NCI-H1436 treated with DMSO at 0.1 percent for 48 hours (cell line): ENCODE data around the gene ACYP2.
A peak's percentile ranks its signal among the peaks of the same experiment; 100 is the strongest.
"Not testable (repeated sequence)": the region's sequence is repeated elsewhere in the genome, so short reads cannot be mapped to it uniquely, and the experiment has no call there.

Experiments
- DNase-seq: peaks from one replicate; lab custom pipeline; 2025; lab: John Stamatoyannopoulos, UW

The ACYP2 gene

DNA sequence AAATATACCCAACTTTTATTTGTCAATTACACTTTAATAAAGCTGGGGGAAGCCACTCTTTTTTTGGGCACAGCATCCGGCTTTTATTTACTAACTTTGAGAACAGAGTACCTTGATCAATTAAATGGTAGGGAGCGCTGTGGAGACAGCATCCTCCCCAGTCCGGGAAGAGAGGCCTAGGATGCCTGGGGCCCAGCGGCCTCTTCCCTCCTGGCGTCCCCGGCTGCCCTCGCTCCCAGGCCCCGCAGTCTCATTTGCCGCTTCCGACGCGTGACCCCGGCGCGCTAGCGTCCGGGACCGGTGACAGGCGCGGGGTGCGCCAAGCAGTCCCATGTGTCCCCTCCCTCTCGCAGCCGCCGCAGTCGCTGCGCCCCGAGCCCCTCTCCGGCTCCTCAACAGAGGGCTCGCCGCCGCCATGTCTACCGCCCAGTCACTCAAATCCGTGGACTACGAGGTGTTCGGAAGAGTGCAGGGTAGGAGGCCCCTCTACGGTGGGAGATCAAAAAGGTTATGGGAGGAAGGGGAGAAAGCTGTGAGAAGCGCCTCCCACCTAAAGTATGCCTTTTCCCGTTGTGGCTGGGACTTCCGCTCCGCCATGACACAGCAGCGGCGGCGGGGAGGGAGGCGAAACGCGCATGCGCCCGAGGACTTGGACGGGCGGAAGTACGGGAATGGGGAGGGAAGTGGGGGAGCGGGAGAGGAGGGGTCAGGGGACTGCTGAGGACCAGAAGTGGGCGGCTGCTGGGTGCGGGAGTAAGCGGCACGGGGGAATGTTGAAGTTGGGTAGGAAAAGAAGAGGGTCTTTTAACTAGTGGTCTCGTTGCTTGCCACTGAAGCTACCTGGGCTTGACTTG, at the start of gene ACYP2:
Gene ACYP2 (plus strand): TSS at position 332 of the 854 bp plus-strand sequence.
- peak; percentile 72 for DNase-seq

GRCh38 chr2:54065891-54066290, 49.5 kb upstream of the ACYP2 start:
- DNase-seq = no peak

- no peak for DNase-seq
Observed at GRCh38 chr2:54067851-54068375, 47.5 kb upstream of the ACYP2 start.

DNA sequence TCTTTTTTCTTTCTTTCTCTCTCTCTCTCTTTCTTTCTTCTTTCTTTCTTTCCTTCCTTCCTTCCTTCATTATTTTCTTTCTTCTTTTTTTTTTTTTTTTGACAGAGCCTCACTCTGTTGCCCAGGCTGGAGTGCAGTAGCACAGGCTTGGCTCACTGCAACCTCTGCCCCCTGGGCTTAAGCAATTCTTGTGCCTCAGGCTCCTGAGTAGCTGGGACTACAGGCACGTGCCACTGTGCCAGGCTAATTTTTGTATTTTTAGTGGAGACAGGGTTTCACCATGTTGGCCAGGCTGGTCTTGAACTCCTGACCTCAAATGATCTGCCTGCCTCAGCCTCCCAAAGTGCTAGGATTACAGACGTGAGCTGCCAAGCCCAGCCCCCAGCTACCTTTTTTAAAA, 42.9 kb upstream of the ACYP2 start:
- DNase-seq = not testable (repeated sequence)

DNA sequence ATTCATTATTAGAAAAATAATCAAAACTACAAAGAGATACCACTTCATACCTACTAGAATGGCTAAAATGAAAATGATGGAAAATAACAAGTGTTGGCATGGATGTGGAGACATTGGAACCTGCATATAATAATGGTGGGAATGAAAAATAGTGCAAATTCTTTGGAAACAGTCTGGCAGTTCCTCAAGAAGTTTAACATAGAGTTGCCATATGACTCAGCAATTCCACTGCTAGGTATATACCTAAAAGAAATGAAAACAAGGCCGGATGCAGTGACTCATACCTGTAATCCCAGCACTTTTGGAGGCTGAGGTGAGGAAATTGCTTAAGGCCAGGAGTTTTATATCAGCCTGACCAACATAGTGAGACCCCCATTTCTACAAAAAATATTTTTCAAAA, 41.6 kb upstream of the ACYP2 start:
- no peak for DNase-seq

DNA sequence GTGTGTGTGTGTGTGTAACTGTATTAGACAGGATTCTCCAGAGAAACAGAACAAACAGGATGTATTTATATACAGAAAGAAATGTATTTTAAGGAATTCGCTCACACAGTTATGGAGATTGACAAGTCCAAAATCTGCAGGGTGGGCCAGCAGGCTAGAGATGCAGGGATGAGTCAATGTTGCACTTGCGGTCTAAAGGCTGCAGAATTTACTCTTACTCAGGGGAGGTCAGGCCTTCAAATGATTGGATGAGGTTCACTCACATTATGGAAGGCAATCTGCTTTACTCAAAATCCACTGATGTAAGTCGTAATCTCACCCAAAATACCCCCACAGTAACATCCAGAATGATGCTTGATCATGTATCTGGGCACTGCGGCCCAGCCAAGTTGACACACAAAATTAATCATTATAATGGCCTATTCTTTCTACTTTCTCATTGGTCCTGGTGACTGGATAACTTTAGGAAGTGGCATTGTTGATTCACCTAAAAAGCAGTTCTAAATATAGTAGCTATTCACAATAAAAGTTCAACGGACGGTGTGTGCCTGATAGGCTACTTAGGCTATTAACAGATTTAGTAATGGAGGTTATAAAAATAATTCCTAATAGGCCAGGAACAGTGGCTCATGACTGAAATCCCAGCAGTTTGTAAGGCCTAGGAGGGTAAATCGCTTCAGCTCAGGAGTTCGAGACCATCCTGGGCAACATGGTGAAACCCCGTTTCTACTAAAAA, 40.6 kb upstream of the ACYP2 start:
- no peak for DNase-seq

GRCh38 chr2:54076586-54076985, 38.8 kb upstream of the ACYP2 start:
- no peak for DNase-seq

DNA sequence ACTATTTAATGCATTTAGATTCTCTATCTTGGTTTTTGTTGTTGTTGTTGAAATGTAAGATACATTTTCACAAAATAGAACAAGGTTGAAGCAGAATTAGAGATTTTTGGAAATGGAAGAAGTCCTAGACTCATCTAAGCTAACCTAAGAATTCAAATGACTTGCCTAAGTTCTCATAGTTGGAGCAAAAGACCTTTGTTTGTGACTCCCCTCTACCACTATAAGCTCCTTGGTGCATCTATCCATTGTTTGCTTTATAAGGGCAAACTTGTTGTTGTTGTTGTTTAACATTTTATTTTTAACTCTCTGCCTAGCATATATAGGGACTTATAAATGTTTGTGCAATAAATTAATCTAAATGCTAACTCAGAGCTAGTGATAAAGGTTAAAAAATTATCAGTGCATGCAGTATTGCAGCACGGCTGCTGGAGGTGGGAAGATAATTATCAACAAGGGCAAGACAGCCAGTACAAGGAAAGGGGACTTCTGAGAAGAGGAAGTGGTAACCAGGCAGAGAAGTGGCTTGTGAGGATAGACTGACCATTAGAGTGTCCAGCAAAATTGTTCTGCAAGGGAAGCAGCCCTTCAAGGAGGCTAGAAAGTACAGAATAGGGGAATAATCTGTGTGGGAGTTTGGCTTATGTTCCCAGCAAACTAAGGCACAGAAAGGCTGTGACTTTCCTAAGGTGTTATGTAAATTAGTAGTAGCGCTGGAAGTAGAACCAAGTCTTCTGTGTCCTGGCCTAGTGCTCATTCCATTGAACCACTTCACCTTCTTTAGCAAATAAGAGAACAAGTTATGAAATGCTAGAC, 38.1 kb upstream of the ACYP2 start:
- DNase-seq = no peak

GRCh38 chr2:54079331-54079730, 36.1 kb upstream of the ACYP2 start:
- DNase-seq = no peak

GRCh38 chr2:54081574-54081973, 33.8 kb upstream of the ACYP2 start:
- DNase-seq = no peak

DNA sequence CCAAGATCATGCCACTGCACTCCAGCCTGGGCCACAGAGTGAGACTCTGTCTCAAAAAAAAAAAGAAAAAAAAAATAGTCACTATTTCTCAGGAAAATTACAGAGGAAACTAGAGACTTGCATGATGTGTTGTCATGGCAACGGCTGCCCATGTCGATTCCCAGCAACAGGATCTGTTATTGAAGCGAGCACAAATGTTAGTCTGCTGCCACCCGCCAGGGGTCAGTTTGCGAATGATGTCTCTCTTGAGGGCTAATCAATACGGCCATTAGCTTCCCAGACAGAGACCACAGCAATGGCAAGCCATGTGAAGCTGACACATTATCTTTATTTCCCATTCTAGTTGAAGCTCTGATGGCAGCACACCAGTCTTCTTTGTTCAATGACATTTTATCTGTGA, 32.4 kb upstream of the ACYP2 start:
- DNase-seq = no peak

DNA sequence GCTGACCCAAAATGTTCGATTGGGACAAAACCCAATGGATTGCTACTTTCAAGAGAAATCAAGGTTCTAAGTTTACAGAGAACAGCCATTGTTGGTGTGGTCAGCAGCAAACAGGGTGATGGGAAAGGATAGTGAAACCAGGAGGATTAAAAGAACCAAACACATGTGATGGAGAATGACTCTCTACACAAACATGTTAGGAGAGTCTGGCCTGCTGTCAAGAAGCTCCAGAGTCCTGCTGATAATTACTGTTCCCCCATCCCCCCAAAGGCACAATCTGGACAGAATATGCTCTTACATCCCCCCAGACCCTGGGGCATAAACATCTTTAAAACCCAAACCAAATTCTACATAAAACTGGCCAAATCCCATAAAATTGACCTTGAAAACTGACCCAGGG, 32.0 kb upstream of the ACYP2 start:
- no peak for DNase-seq

DNA sequence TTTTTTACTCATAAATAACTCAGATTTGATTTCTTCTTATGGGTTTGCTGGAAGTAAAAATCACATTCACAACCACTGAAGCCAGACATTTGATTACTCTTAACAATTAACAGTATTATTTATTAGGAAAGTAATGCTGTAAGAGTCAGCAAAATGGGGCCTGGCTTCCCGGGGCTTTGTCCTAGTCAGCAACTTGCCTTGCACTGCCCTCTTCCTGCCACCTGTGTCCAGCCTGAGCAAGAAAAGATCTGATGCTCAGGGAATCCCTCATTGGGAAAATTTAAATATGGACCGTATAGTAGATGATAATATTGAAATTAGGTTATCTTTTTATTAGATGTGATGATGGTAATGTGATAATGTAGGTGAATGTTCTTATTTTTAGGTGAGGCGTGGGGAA, 30.8 kb upstream of the ACYP2 start:
- no peak for DNase-seq

- DNase-seq = no peak
Observed at GRCh38 chr2:54085069-54085468, 30.3 kb upstream of the ACYP2 start.

DNA sequence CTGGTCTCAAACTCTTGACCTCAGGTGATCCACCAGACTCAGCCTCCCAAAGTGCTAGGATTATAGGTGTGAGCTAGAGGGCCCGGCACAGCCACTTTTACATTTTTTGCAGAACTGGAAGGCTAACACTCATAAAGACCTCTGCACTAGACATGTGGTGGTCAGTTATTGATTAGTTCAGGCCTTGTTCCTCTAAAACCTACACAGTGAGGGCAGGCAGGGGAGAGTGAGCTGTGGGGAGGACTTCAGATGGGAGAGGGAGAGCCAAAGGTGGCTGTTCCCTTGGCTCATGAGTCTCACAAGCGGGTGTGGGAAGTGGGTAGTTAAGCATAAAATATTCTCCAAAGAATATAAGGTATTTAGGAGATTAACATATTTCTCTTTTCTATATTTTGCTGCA, 29.3 kb upstream of the ACYP2 start:
- DNase-seq = no peak

DNA sequence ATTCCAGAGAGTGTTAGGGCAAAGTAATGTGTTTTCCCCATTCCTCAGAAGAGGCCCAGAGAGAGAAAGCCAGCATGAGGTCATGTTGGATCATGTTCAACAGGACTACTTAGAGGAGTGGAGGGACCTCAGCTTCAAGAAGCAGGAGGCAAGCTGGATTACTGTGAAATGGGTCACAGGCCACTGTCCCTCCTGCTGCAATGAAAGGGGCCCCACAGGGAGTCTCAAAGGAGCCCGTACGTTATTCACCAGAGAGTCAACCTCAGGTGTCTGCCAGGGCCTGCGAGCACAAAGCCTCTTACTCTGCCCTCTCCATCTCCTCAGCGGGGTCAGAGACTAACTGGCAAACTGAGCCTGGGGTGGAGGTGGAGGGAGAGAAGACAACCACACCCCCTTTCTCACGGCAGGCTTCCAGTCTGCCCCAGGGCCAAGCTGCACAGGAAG, 27.2 kb upstream of the ACYP2 start:
- DNase-seq = no peak

DNA sequence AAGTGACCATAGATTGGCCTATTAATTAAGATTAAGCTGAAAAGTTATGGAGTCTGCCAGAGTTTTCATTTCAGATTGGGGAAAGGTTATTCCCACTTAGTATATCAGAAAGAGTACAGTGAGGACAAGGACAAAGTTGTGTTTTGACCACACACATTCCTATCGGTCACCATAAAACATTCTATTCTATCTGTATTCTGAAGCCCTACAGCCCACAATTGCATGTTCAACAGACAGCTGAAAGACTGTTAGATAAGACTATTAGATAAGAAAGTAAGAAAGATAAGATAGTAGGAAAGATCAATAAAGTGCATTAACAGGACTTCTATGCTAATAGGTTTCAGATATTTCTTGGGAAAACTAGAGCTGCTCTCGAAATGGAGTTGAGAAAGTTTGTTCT, 26.7 kb upstream of the ACYP2 start:
- no peak for DNase-seq

DNA sequence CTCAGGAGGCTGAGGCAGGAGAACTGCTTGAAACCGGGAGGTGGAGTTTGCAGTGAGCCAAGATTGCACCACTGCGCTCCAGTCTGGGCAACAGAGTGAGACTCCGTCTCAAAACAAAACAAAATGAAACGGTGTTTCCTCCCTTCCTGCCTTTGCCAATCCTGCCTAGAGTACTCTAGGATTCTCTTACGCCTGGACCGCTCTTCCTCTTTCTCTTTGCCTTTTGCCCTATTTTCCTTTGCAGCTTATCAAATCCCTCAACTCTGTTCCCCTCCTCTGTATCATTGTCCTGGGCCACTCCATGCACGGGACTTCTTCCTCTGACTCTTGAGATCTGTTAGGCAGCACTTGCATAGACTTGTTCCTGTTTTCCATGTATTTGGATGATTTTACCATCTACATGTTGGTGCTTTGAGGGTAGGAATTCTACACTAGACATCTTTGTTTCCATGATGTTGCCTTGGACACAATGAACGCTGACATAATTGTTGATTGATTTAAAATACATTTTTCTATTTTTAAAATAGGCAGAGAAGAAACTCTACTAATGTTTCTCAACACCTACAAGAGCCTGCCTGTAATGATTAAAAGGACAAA, 24.8 kb upstream of the ACYP2 start:
- no peak for DNase-seq

GRCh38 chr2:54092940-54093339, 22.5 kb upstream of the ACYP2 start:
- DNase-seq = no peak

DNA sequence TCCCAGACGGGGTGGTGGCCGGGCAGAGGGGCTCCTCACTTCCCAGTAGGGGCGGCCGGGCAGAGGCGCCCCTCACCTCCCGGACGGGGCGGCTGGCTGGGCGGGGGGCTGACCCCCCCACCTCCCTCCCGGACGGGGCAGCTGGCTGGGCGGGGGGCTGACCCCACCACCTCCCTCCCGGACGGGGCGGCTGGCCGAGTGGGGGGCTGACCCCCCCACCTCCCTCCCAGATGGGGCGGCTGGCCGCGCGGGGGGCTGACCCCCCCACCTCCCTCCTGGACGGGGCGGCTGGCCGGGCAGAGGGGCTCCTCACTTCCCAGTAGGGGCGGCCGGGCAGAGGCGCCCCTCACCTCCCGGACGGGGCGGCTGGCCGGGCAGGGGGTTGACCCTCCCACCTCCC, 20.0 kb upstream of the ACYP2 start:
- not testable (repeated sequence) for DNase-seq

DNA sequence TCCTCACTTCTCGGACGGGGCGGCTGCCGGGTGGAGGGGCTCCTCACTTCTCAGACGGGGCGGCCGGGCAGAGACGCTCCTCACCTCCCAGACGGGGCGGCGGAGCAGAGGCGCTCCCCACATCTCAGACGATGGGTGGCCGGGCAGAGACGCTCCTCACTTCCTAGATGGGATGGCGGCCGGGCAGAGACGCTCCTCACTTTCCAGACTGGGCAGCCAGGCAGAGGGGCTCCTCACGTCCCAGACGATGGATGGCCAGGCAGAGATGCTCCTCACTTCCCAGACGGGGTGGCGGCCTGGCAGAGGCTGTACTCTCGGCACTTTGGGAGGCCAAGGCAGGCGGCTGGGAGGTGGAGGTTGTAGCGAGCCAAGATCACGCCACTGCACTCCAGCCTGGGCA, 19.3 kb upstream of the ACYP2 start:
- not testable (repeated sequence) for DNase-seq

- DNase-seq = no peak
Observed at GRCh38 chr2:54097124-54097523, 18.3 kb upstream of the ACYP2 start.
